ENCODE results near the gene CTNNA1. TPM values are rescaled to one million over a fixed set of nuclear protein-coding genes. Genes with fewer than 3 reads are reported as not detected.

The CTNNA1 gene
- total RNA-seq, 1 donor from 2014 or later, result 282 TPM

- Mint-ChIP-seq H3K4me1 (no peaks in the 10 kb centered on the region), H3K27me3 (ENCODE audit: low read depth) (no peaks in the 10 kb centered on the region), H3K27ac (ENCODE audit: unreplicated experiment) (no peak overlapping the region), H3K36me3 (ENCODE audit: low read depth) (peaks cover 15% of the 10 kb centered on the region), H3K4me3 (no peak overlapping the region), H3K9me3 (peaks cover 3% of the 10 kb centered on the region)
- DNase-seq (ENCODE audit: low read depth, low spot score), result no peak
- TF ChIP-seq, protein P1, sequence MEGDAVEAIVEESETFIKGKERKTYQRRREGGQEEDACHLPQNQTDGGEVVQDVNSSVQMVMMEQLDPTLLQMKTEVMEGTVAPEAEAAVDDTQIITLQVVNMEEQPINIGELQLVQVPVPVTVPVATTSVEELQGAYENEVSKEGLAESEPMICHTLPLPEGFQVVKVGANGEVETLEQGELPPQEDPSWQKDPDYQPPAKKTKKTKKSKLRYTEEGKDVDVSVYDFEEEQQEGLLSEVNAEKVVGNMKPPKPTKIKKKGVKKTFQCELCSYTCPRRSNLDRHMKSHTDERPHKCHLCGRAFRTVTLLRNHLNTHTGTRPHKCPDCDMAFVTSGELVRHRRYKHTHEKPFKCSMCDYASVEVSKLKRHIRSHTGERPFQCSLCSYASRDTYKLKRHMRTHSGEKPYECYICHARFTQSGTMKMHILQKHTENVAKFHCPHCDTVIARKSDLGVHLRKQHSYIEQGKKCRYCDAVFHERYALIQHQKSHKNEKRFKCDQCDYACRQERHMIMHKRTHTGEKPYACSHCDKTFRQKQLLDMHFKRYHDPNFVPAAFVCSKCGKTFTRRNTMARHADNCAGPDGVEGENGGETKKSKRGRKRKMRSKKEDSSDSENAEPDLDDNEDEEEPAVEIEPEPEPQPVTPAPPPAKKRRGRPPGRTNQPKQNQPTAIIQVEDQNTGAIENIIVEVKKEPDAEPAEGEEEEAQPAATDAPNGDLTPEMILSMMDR (conservative IDR thresholded peaks at IDR 0.05), result no peak
These were observed 67.5 kb downstream of the CTNNA1 start for GRCh38 chr5:138820695-138821094.

- Mint-ChIP-seq H3K36me3 (ENCODE audit: low read depth) (peaks cover 18% of the 10 kb centered on the region), H3K27me3 (ENCODE audit: low read depth) (no peaks in the 10 kb centered on the region), H3K27ac (ENCODE audit: unreplicated experiment) (no peak overlapping the region), H3K4me1 (no peaks in the 10 kb centered on the region), H3K9me3 (no peaks in the 10 kb centered on the region), H3K4me3 (no peak overlapping the region)
- TF ChIP-seq, protein P1 (conservative IDR thresholded peaks at IDR 0.05), result no peak
- no peak for DNase-seq (ENCODE audit: low read depth, low spot score)
These were observed 71.3 kb downstream of the CTNNA1 start for GRCh38 chr5:138824516-138824915.

- DNase-seq (ENCODE audit: low read depth, low spot score), result no peak
- H3K27me3 Mint-ChIP-seq (ENCODE audit: low read depth), result no peaks in the 10 kb centered on the region
- peaks cover under 1% of the 10 kb centered on the region for H3K4me1 Mint-ChIP-seq
- H3K36me3 Mint-ChIP-seq (ENCODE audit: low read depth), result peaks cover 19% of the 10 kb centered on the region
- H3K27ac Mint-ChIP-seq (ENCODE audit: unreplicated experiment), result no peak overlapping the region
- no peaks in the 10 kb centered on the region for H3K9me3 Mint-ChIP-seq
- TF ChIP-seq, protein P1 (conservative IDR thresholded peaks at IDR 0.05), result peak; percentile 77
- H3K4me3 Mint-ChIP-seq, result no peak overlapping the region
These were observed 72.0 kb downstream of the CTNNA1 start for GRCh38 chr5:138824924-138825863.

GRCh38 chr5:138828556-138828955 lies 75.3 kb downstream of the CTNNA1 start:
- Mint-ChIP-seq H3K27ac (ENCODE audit: unreplicated experiment) (no peak overlapping the region), H3K4me3 (no peak overlapping the region), H3K36me3 (ENCODE audit: low read depth) (peaks cover 21% of the 10 kb centered on the region), H3K4me1 (peaks cover 10% of the 10 kb centered on the region), H3K9me3 (no peaks in the 10 kb centered on the region), H3K27me3 (ENCODE audit: low read depth) (no peaks in the 10 kb centered on the region)
- TF ChIP-seq, protein P1 (conservative IDR thresholded peaks at IDR 0.05), result no peak
- DNase-seq (ENCODE audit: low read depth, low spot score), result no peak

GRCh38 chr5:138829341-138829740 lies 76.1 kb downstream of the CTNNA1 start:
- Mint-ChIP-seq H3K4me1 (peaks cover 10% of the 10 kb centered on the region), H3K9me3 (no peaks in the 10 kb centered on the region), H3K27me3 (ENCODE audit: low read depth) (no peaks in the 10 kb centered on the region), H3K36me3 (ENCODE audit: low read depth) (peaks cover 21% of the 10 kb centered on the region), H3K4me3 (no peak overlapping the region), H3K27ac (ENCODE audit: unreplicated experiment) (peak overlapping the region; percentile 53)
- DNase-seq (ENCODE audit: low read depth, low spot score), result no peak
- TF ChIP-seq, protein P1 (conservative IDR thresholded peaks at IDR 0.05), result no peak
